NCI-H2029 (cell line): Measurements from ENCODE around the gene SIL1.

ENCODE experiments used
- DNase-seq: peaks from one replicate; lab custom pipeline; 2025; lab: John Stamatoyannopoulos, UW

Gene SIL1

DNA sequence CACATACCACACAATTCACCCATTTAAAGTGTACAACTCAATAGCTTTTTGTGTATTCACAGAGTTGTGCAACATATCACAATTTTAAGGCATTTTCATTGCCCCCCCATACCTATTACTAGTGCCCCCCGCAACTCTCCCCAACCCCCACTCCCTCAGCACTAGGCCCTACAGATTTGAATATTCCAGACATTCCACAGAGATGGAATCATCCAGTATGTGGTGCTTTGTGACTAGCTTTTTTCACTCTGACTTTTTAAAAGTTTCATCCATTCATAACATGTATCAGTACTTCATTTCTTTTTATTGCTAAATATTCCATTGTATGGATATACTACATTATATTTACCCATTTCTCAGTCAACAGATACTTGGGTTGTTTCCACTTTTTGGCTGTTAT is 220.1 kb downstream of the SIL1 start:
- no peak for DNase-seq

- peak; percentile 96 for DNase-seq
These were observed 222.9 kb downstream of the SIL1 start for GRCh38 chr5:138975098-138975847.

DNA sequence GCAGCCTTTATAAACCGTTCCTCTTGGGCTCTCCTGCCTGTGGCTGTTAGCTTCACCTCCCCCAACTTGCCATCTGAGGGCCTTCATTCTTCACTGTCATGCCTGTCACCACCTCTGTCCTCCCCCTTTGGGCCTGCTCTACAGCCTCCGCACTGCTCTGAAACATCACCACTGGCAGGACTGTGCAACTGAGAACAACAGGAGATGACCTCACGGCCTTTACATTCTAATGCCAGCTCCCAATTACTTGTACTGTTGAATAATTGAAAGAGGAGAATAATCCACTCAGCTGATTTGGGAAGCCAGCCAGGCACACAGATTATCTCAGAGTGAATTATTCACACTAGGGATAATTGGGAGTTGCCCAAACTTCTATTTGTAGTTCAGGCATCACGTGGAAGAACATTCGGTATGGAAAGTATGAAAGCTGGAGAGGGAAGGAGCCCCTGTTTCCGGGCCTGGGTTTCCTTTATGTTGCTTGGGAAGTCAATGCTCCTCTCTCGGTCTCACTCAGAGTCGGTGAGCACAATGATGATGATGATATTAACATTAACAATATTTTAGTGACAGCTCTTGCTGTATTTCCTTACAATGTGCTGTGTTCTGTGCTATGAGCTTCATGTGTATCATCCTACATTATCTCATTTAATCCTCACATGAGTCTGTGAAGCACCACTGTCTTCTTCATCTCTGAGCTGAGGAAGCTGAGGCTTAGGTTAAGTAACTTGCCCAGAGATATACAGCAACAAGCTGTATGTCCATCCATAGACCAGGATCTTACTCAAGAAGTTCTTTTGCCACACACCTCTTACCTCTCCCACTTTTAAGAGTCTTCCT is 223.7 kb downstream of the SIL1 start:
- peak; percentile 79 for DNase-seq

- DNase-seq = peak; percentile 22
These were observed 225.3 kb downstream of the SIL1 start for GRCh38 chr5:138972836-138973235.

DNA sequence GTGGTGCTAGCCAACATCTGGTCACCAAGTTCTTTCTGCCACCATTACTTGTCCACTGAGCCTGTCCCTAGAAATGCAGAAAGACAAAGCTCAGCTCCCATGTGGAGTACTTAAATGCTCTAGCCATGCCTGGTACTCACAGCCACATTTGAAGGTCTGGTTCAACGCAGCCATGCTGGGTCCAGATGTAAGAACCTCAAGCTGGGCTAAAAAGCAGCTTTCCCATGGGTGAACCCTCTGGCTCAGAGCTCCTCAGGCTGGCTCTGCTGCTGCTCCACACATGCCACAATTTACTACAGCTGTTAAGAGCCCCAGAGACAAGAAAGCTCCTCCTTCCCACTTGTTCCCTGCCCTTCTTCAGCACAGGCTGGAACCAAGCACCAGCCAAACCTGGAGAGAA is 225.9 kb downstream of the SIL1 start:
- no peak for DNase-seq

DNA sequence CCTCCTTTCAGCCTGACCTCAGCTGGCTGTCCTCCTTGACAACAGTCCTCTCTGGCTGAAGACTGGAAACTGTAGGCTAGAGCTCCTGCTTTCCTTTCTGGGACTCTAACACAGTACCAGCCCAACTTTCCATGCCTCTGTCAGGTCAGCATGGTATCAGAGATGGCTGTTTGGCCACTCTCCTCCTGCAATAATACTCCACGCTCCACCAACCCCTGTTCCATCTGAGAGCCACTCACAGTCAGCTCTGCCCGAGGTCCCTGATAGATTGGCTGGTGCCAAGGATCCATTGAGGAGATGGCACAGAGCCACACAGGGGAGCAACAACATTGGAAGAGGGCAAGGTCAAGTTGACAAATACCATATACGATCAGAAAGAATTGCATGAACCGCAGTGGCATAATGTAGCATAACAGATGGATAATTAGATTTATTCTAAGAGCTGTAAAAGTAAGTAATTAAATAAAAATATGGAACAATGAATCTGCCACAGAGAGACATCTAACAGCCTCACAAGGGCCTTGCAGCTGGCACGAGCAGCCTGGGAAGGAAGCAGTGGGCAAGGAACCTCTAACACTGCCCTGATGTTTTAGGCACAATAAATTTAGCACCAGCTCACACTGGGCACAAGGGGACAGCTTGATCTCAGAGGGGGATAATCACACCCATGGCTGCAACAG is 228.7 kb downstream of the SIL1 start:
- DNase-seq = peak; percentile 78

DNA sequence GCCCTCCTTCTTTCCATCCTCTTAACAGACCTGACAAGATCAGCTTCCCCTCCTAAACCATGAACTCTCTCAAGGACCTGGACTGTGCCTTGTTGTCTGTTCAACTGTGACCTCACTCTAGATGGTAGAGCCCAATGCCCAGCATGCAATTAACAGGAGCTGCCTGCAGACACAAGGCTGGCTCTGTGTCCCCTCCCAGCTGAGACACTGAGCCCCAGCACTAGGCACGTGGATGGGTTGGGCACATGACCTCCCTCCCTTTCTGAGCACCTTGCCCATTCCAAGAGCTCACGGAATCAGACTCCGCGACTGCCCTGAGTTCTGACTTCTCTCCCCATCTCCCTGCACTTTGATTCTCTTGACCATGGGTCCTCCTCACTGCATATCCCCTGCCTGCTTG is 229.6 kb downstream of the SIL1 start:
- DNase-seq = no peak

DNA sequence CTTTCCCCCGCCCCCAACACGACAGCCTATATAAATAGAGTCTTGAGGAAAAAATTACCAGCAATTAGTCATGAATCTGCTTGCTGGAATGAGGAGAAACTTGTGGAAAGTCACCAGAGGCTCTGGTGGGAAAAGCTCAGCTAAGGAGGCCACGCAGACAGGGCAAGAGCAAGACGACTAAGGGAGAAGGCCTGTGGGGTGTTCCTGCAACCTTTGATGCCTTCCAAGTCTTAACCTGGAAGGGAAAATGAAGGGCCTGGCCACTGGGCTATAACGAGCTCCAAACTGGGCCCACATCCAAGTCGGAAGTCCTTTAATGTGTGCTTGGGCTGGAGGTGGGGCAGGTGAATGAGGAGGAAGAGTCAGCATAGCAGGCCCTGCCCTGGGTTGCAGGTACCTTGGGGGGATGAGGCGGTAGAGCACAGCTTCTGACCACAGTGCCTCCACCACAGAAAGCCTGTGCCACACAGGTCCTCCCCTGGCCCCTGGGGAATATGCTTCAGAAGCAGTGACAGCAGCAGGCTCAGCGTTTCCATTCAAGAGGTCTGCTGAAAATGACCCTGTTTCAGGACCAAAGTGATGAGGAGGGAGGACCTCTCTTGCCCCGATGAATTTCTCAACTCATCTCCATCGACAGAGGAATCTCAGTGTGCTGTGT is 230.2 kb downstream of the SIL1 start:
- peak; percentile 90 for DNase-seq

DNA sequence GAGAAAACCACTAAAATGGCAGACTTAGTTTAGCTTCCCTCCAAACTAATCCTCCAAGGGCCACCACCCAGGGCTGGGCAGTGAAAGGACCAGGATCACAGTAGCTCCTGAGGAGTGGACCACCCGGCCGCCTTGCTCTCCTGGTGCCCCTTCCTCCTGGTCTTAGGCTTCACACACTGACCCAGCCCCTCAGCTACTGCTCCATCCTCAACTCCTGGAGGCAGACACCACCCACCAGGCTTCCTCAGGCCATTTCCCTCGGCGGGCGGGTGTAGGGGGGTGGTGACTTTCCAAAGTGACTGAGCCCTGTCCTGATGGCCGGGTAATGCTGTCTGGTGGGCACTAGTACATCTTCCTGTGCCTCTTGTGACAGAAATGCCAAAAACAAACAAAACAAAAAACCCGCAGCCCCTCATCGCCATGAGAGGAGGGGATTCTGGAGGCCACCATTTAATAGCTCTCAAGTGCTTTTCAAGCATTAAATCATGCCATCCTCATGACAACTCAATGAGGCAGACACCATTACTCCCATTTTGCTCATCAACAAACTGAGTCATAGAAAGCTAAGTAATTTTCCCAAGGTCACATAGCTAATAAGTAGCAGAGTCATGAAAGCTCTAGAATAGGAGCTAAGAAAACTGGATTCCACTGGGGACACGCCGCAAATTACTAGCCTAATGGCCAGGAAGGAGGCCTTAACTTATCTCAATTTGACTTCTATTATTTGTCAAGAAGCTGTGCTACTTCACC is 231.8 kb downstream of the SIL1 start:
- no peak for DNase-seq

DNA sequence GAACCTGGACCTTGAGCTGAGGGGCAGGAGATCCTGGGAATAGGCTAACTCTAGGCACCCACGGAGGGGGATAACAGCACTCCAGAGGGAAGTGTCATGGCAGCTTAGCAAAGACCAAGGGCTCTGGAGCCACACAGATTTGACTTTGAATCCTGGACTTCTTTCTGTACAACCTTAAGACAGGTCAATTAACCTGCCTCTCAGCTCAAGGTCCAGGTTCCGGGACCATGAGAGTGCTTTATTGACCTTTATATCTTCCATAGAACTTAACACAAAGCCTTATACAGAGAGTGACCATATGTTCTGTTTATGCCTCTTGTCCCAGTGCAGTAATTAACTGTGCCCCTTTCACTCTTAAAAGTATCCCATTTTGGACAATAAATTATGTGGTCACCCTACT is 232.5 kb downstream of the SIL1 start:
- DNase-seq = no peak

DNA sequence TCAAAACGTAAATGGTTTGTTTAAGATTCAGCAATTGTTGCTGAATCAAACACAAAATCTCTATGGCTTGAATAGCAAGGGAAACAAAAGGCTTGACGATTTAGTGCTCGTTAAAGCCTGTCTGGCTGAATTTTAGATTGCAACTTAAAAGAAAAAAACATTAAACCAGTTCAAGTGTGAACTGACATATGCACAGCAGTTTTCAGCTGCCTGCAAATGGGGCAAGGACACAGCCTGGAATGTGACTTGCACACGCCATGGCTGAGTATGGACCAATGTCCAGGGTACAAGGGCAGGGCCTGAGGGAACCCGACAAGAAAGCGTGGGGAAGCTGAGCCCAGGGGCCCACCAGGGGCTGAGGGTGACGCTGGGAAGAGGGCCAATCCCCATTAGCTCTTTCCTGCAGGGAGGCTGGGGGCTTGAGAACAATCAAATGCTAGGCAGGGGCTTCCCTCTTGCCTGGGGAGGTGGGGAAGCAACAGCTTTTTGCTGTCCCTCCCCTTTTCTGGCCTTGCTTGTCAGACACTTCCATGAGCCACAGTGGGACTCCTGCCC is 233.4 kb downstream of the SIL1 start:
- no peak for DNase-seq

DNA sequence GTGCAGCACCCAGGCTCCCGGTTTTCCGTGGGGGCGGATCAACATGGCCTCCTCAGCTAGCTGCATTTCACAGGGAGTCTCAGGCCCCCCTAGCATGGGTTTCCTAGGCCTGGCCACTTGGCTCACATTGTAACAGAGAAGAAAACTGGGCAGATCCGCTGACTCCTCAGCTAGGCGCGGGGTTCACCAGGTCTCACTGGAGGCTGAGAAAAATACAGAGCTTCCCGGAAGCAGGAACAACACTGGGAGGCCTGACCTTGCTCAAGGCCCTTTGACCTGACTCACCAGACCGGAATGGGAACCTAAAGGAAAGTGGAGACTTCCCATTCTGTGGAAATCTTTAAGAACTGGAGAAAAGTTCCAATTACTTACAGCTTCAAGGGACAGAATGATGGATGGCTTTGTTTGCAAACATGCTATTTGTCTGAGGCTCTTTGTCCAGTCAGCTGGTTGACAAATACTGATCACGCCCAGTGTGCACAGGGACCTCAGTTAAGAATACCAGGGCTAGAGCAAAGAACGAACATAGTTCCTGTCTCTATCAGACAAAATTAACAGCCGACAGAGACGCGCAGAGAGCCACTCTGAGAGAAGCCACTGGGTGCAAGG is 234.3 kb downstream of the SIL1 start:
- no peak for DNase-seq

GRCh38 chr5:138962614-138963370 is 235.4 kb downstream of the SIL1 start:
- no peak for DNase-seq

DNA sequence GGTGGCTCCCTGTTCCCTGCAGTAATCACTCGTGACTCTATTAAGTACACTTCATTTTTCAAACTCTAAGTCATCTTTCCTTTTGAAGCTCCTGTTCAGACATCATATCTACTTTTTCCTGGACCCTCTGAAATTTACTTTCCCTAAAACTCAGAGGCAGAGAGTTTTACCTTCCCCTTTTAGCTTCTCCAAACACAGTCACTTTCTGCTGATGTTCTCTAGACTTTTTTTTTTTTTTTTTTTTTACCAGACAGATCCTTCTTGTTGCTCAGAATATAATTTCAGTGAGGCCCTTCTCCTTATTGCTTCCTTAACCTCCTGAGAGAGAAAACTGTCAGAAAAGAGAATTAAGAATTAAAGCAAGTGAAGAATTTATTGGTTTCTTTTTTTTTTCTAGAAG is 236.4 kb downstream of the SIL1 start:
- DNase-seq = no peak

GRCh38 chr5:138961221-138961620 is 236.9 kb downstream of the SIL1 start:
- no peak for DNase-seq

DNA sequence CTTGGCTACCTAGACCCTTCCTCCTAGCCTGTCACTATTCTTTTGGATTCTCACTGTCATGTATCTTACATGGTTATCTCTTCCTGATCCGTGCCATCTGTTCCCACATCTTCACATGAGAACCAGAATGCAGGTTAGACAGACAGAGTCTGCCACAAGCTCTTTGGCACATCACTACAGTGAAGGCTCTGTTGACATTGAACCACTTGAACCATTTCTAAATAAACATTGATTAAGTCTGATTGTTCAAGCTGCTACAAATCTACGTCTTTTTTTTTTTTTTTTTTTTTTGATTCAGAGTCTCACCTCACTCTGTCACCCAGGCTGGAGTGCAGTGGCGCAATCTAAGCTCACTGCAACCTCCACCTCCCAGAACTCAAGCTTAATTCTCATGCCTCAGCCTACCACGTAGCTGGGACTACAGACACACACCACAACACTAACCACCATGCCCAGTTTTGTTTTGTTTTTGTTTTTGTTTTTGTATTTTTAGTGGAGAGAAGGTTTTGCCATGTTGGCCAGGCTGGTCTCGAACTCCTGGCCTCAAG is 237.9 kb downstream of the SIL1 start:
- peak; percentile 95 for DNase-seq

DNA sequence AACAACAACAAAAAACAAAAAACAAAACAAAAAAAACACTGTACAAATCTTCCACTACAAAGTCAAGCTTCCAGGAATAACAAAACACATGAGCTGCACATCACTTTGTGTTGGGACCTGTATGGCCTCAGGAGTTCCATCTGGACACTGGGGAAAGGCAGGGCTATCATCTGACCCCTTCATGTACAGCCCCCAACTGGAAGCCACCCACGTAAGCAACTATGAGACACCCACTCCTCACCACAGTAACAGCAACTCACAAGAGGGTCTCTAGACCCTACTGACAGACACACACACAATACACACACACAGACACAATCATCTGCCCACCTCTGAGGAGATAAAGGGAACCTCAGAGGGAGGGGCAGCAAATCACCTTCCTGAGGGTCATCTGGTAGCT is 241.4 kb downstream of the SIL1 start:
- DNase-seq = no peak

GRCh38 chr5:138955671-138956295 is 242.4 kb downstream of the SIL1 start:
- no peak for DNase-seq

- DNase-seq = peak; percentile 96
These were observed 243.0 kb downstream of the SIL1 start for GRCh38 chr5:138955013-138955660.
